ENCODE results near the gene GFY. TPM values are rescaled to one million over a fixed set of nuclear protein-coding genes. Genes with fewer than 3 reads are reported as not detected.

GFY gene
- total RNA-seq, 4 donors from 2014 or later: not detected

DNA sequence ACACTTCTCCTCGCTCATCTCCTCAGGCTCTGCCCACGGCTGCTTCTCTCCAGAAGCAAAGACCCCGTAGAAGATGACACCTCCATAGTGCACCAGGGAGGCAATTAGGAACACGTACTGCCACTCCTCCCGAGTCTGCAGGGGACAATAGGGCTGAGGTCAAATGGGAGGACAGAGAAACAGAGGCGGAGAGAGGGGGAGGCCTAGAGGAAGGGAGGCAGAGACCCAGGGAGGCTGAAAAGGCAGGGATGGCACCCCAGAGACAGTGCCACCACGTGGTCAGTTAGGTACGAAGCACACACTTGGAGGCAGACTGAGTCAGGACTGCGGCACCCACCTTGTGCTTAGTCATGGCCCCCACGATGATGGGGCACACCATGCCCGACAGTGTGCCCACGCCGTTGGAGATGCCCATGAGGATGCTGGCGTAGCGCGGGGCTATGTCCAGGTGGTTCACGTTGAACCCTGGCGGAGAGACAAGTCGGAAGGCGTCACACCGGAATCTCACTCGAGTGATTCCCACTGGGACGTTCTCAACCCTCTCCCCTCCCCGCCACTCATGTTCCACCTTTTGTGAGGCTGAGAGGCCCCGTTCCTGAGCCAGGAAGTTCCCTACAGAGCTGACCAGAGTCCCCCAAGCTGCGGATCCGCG, 5.6 kb downstream of the GFY start:
- intact Hi-C loops (cut with DNase I; ENCODE audit: low total_unique reads): loop anchor here (10.0 kb wide), 1 partner anchor 206 kb away; no protein-coding TSS in a partner anchor
- no peak overlapping the region for H3K27ac ChIP-seq
- H3K27me3 ChIP-seq: peaks cover 26 to 60% of the 10 kb centered on the region in 2 donors
- no peak overlapping the region for H3K4me3 ChIP-seq
- no peaks in the 10 kb centered on the region for H3K9me3 ChIP-seq
- no peak for DNase-seq
- H3K4me1 ChIP-seq: no peaks in the 10 kb centered on the region
- no peaks in the 10 kb centered on the region for H3K36me3 ChIP-seq
- TF ChIP-seq POLR2A (IDR thresholded peaks at IDR 0.05) (no peak), CTCF (IDR thresholded peaks at IDR 0.05) (no peak)

- H3K27me3 ChIP-seq: peaks cover 26 to 55% of the 10 kb centered on the region in 2 donors
- H3K4me1 ChIP-seq: no peaks in the 10 kb centered on the region
- no peak overlapping the region for H3K4me3 ChIP-seq
- H3K27ac ChIP-seq: no peak overlapping the region
- no peaks in the 10 kb centered on the region for H3K36me3 ChIP-seq
- TF ChIP-seq CTCF (IDR thresholded peaks at IDR 0.05) (no peak), POLR2A (IDR thresholded peaks at IDR 0.05) (no peak)
- intact Hi-C loops (cut with DNase I; ENCODE audit: low total_unique reads): loop anchor here (10.0 kb wide), 1 partner anchor 207 kb away; no protein-coding TSS in a partner anchor
- no peak for DNase-seq
- H3K9me3 ChIP-seq: no peaks in the 10 kb centered on the region
These were observed 6.2 kb downstream of the GFY start for GRCh38 chr19:49431330-49431749.

DNA sequence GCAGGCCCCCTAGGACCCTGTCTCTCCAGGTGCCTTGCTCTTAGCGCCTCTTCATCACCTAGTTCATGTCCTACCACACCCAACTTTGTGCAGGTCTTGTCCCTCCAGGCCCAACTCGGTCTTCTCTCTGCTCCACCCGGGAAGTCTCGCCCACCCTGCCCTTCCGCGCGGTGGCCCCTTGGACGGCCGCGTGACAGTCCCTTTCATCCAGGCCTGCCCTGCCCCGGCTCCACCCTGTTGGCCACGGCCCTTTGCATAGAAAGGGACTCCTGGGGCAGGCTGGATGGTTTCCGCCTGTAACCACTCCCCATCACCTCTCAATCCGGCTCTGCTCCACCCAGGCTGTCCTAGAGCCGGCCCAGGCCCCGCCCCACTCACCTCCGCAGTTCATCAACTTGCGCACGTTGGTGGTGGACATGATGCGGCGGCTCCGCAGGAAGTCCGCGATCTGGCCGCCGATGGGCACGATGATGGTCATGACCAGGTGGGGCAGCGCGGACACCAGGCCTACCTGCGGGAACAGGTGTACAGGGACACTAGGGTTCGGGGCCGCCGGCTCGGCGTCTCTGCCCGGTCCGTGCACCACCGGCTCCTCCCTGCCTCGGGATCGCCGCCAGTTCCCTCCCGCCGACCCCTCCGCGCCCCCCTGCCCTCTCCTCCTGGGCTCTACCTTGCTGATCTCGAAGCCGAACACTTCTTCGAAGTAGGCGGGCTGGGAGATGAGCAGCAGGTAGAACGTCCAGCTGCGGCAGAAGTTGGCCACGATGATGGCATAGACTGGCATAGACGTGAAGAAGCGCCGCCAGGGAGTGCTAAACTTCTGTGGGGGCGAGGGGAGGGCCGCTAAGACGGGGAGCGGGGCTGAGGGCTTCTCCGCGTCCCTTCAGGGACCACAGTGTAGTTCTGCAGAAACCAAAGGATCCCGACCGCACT, 7.2 kb downstream of the GFY start:
- DNase-seq: no peak
- Histone ChIP-seq H3K36me3 (no peaks in the 10 kb centered on the region), H3K27me3 (peaks cover 25 to 44% of the 10 kb centered on the region in 2 donors), H3K4me1 (no peaks in the 10 kb centered on the region), H3K27ac (no peak overlapping the region), H3K9me3 (no peaks in the 10 kb centered on the region), H3K4me3 (no peak overlapping the region)
- intact Hi-C loops (cut with DNase I; ENCODE audit: low total_unique reads): loop anchor here (10.0 kb wide), 1 partner anchor 208 kb away; no protein-coding TSS in a partner anchor
- TF ChIP-seq POLR2A (IDR thresholded peaks at IDR 0.05) (no peak), CTCF (IDR thresholded peaks at IDR 0.05) (no peak)

GRCh38 chr19:49433240-49433901, 8.2 kb downstream of the GFY start:
- intact Hi-C loops (cut with DNase I; ENCODE audit: low total_unique reads): loop anchor here (10.0 kb wide), 1 partner anchor 209 kb away; no protein-coding TSS in a partner anchor
- H3K36me3 ChIP-seq: no peaks in the 10 kb centered on the region
- no peak overlapping the region for H3K27ac ChIP-seq
- H3K4me1 ChIP-seq: no peaks in the 10 kb centered on the region
- peaks cover 15 to 35% of the 10 kb centered on the region in 2 donors for H3K27me3 ChIP-seq
- TF ChIP-seq POLR2A (IDR thresholded peaks at IDR 0.05) (no peak), CTCF (IDR thresholded peaks at IDR 0.05) (no peak)
- H3K9me3 ChIP-seq: no peaks in the 10 kb centered on the region
- no peak overlapping the region for H3K4me3 ChIP-seq
- no peak for DNase-seq
